Bronchial epithelial cell (primary cell): ENCODE data around the gene BLOC1S3. TPM values are rescaled to one million over a fixed set of nuclear protein-coding genes. Genes with fewer than 3 reads are reported as not detected.
A peak's percentile ranks its signal among the peaks of the same experiment; 100 is the strongest.

Experiments used
- DNase-seq: peaks from one replicate; pipeline ENCODE4 v3.0.0-alpha.2; 2010; ENCODE audit warnings: low read depth
- FAIRE-seq: peaks from 2 replicates; lab custom pipeline; 2011; peaks lifted over from hg19 to GRCh38; lab: Jason Lieb, UNC
- H3K27me3 ChIP-seq: 2 replicates; pipeline ENCODE4 v1.5.1; 2011; ENCODE audit warnings: low read length; ENCODE audit not compliant: control insufficient read depth, insufficient read depth
- H3K36me3 ChIP-seq: 2 replicates; pipeline ENCODE4 v1.5.1; 2011; ENCODE audit warnings: low read length; ENCODE audit not compliant: control insufficient read depth, insufficient read depth
- H3K4me3 ChIP-seq: 2 replicates; pipeline ENCODE4 v1.5.1; 2011; ENCODE audit warnings: mild to moderate bottlenecking, low read depth, low read length, control low read depth
- total RNA-seq: library from RNA; depleted of rRNA; stranded (reverse); fragments of >200 nt; gene quantifications from 2 replicates; pipeline ENCODE4 v1.2.1, GENCODE V29; 2014
- TF ChIP-seq, protein P1 (sequence below): IDR thresholded peaks from 2 replicates; pipeline ENCODE4 v1.5.1; 2011; ENCODE audit warnings: mild to moderate bottlenecking, moderate library complexity, low read length, control low read depth, inconsistent platforms; ENCODE audit not compliant: insufficient read depth, severe bottlenecking

BLOC1S3 gene
- total RNA-seq, 1 donor from 2014 or later = 5.3 TPM

DNA sequence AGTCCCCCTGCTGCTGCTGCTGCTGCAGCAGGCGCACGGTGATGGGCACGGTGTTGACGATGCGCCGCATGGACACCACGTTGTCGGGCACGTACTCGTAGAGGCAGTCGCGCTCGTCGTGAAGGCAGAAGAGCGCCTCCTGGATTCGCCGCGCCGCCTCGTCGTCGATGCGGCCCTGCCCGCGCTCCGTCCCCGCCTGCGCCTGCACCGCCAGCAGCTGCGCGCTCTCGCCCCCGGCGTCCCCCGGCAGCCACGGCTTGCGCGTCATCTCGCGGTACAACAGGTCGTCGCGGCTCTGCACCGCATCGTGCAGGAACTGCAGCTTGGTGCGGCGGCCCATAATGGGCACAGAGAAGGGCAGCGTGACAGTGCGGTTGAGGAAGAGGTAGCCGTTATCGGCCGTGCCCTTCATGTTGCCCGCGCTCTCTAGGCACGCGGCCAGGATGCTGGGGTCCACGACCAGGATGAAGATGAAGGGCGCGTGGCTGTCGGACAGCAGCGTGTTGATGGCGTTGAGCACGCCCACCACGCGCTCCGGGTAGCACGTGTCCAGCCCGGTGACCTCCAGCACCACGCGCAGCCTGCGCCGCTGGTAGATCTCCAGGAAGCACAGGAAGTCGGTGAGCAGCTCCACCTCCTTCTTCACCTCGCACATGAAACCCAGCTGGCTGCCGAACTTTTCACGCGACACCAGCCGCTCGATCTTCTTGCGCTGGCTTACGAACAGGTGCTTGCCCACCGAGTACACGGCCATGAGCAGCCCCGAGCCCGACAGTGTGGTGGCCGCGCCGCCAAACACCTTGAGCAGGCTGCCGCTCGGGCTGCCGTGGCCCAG lies 25.9 kb upstream of the BLOC1S3 start:
- TF ChIP-seq, protein P1, sequence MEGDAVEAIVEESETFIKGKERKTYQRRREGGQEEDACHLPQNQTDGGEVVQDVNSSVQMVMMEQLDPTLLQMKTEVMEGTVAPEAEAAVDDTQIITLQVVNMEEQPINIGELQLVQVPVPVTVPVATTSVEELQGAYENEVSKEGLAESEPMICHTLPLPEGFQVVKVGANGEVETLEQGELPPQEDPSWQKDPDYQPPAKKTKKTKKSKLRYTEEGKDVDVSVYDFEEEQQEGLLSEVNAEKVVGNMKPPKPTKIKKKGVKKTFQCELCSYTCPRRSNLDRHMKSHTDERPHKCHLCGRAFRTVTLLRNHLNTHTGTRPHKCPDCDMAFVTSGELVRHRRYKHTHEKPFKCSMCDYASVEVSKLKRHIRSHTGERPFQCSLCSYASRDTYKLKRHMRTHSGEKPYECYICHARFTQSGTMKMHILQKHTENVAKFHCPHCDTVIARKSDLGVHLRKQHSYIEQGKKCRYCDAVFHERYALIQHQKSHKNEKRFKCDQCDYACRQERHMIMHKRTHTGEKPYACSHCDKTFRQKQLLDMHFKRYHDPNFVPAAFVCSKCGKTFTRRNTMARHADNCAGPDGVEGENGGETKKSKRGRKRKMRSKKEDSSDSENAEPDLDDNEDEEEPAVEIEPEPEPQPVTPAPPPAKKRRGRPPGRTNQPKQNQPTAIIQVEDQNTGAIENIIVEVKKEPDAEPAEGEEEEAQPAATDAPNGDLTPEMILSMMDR = peak; percentile 4
- Histone ChIP-seq H3K36me3 (no peaks in the 10 kb centered on the region), H3K27me3 (peaks cover 6% of the 10 kb centered on the region), H3K4me3 (no peak overlapping the region)
- FAIRE-seq (no peak), DNase-seq (no peak)

DNA sequence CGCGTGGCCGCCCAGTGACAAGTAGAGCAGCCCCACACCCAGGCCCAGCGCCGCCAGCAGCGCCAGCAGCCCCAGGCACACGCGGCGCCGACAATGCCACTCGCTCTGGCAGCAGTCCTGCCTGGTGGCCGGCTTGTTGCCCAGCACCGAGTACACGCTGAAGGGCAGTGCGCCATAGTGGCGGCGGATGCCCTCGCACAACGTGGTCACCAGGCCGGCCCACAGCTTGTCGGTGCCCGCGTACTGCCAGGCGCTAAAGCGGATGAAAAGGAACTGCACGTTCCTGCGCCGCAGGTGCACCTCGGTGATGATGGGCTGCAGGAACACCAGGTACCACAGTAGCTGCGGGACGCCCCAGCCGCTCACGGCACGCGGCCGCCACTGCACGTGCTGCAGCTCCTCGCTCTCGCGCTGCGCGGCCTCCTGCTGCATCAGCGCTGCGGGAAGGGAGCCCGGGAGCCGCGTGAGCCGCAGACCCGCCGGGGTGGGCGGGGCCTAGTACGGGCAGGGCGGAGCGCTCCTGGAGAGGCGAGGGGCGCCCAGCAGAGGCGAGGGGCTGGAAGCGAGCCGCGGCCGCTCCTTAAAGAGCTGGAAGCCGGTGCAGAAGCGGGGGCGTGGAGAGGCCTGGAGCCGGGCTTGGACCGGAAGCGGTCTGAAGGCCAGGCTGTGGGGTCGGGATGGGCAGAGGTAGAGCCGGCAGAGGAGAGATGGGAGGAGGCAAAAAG lies 25.1 kb upstream of the BLOC1S3 start:
- H3K36me3 ChIP-seq = no peaks in the 10 kb centered on the region
- H3K4me3 ChIP-seq = no peak overlapping the region
- H3K27me3 ChIP-seq = peaks cover 6% of the 10 kb centered on the region
- FAIRE-seq (no peak), DNase-seq (no peak)
- TF ChIP-seq, protein P1 = no peak

- no peak overlapping the region for H3K4me3 ChIP-seq
- peaks cover 6% of the 10 kb centered on the region for H3K27me3 ChIP-seq
- DNase-seq (no peak), FAIRE-seq (peak; percentile 18)
- no peaks in the 10 kb centered on the region for H3K36me3 ChIP-seq
- TF ChIP-seq, protein P1 = no peak
Observed at GRCh38 chr19:45154064-45154827, 24.3 kb upstream of the BLOC1S3 start.

- Histone ChIP-seq H3K27me3 (peaks cover 6% of the 10 kb centered on the region), H3K4me3 (no peak overlapping the region), H3K36me3 (no peaks in the 10 kb centered on the region)
- FAIRE-seq (no peak), DNase-seq (no peak)
- TF ChIP-seq, protein P1 = no peak
Observed at GRCh38 chr19:45156011-45156630, 22.5 kb upstream of the BLOC1S3 start.

GRCh38 chr19:45156751-45157150 lies 21.8 kb upstream of the BLOC1S3 start:
- FAIRE-seq = peak; percentile 89
- TF ChIP-seq, protein P1 = no peak
- Histone ChIP-seq H3K36me3 (no peaks in the 10 kb centered on the region), H3K4me3 (no peak overlapping the region), H3K27me3 (peaks cover 6% of the 10 kb centered on the region)
- DNase-seq = no peak
